Measurements from ENCODE around the gene FOXK2.
"Not testable (repeated sequence)": the region's sequence is repeated elsewhere in the genome, so short reads cannot be mapped to it uniquely, and the experiment has no call there.

FOXK2 gene

DNA sequence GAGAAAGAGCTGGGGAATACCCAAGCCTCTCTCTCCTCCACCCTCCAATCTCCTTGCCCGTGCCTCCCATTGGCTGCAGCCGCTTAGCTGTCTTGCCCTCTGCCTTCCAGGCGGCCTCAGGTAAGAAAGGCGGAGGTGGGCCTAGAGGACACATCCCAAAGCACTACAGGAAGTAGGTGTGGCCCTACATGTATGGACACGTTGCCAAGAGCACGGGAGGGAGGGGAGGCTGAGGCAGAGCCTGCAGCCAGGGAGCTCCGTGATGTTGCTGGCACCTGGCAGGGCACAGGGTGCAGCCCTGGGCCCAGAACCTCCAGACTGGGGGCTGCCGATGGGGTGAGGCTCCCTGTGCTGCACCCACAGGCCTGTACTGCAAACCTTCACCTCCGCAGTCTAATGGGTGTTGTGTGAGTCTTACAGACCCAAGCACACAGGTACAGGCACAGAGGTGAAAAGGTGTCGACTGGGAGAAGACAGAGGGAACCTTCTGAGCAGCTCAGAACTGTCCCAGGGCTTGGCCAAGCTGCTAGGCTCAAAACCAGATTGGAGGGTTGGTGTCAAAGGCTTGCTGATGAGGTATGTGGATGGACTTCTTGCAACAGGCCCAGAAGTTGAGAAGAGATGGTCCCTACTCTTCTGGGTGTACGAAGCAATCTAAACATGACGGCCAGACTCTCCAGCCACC lies 23.5 kb upstream of the FOXK2 start:
- no peak for DNase-seq

DNA sequence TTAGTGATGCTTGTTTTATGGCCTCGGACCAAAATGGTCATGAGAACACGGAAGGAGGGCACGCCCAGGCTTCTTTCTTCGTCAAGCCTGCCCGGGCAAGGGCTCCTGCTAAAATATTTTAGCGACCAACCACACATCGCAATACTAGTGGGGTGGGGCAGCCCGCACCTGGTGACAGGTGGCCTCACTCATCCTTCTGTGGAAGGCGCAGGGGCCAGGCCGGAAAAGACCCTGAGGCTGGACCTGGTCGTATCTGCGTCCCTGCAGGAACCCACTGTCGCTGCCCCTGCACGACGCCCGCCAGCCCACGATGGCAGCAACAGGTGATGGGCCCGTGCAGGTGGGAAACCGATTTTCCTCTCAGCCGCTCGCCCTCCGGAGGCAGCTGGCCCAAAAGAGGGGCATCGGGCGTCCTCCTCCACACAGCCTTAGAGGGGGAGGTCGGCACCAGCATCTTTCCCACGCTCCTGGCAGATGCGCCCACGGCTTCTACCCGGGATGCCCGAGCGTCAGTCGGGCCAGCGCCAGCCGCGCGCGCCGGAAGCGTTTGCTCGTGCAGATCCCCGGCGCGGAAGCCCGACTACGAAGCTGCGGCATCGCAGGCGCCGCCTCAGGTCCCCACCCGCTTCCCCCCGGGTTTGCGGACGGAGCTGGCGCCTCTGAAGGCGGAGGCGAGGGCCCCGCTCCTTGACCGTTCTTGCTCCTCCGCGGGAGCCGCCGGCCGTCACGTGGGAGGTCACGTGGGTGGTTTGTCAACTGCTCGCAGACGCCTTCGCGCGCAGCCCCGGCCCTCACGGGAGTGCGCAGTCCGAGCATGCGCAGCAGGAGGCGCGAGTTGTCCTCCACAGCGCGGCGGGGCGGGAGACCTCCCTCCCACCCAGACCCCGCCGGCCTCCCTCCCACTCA lies 22.8 kb upstream of the FOXK2 start:
- peak; percentile 94 for DNase-seq

DNA sequence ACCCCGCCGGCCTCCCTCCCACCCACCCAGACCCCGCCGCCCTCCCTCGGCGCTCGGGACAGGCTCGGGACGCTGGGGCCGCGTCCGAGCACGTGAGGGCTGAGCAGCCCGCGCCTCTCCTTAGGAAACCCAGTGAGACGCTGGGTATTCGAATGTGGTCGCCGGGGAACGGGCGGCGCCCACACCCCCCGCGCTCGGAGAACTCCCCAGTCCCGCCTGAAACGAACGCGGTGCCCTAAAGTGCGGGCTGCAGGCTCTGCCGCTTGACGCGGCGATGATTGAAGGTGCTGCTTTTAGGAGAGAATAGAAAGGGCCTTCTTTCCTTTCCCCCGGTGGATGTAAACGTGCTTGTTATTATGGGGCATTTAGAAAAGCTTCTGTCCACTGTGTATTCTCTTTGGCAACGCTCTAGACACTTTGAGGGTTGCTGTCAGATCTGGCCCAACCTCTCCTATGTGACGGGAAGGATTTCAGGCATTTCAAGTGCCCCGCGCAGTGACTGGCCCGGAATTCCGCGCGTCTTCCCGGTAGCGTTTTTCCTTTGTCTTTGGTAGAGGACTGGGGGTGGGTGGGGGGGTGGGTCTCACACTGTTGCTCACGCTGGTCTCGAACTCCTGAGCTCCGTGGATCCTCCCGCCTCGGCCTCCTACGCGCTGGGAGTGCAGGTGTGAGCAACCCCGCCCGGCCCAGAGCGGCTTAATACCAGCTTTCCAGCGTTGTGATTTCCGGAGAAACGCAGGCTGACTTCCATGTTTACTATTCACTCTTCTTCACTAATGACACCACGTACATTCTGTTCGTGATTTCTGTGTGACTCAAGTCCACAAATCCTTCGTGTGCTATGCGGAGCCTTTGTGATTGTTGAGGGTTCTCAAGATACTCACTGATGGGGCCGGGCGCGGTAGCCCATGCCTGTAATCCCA lies 21.8 kb upstream of the FOXK2 start:
- peak; percentile 60 for DNase-seq

DNA sequence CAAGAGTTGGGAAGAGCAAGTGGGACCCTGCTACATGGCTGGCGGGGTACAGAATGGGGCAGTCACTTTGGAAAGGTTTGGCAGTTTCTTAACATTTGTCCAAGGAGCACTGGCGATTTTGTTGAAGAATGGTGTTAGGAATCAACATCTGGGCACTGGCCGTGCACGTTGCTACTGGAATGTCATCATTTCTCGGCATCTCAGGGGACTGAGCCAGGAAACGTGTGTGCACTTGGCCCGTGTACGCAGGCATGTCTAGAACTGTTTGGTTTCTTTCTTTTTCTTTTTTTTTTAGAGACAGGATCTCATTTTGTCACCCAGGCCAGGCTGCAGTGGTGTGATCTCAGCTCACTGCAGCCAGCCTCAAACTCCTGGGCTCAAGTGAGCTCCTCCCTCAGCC lies 17.3 kb upstream of the FOXK2 start:
- DNase-seq: no peak

DNA sequence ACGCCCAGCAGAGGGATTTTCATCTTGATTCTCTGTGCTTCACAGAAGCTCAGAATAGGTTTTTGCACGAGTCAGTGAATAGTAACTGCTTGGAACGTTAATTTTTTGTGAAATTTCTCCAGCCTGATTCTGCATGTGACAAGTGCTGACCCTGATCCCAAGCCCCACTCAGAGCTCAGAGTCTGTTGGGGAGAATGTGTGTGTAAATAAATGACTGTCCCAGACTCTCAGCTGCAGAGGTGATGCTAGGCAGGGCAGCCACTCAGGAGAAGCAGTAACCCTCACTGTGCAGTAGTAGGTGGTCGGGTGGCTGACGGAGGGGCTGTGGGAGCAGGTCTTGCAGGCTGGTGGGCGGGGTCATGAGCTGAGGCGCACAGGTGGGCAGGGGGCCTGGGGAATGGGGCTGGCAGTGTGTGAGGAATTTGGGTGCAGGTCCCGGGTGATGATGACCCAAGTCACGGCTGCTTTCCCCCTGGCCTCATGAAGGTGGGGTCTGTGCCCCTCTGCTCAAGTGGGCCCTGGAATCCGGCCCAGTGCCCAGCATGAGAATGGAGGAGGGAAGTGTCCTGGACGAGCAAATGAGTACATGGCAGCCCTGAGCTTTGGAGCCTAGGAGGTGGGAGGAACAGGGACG lies 16.3 kb upstream of the FOXK2 start:
- DNase-seq: no peak

DNA sequence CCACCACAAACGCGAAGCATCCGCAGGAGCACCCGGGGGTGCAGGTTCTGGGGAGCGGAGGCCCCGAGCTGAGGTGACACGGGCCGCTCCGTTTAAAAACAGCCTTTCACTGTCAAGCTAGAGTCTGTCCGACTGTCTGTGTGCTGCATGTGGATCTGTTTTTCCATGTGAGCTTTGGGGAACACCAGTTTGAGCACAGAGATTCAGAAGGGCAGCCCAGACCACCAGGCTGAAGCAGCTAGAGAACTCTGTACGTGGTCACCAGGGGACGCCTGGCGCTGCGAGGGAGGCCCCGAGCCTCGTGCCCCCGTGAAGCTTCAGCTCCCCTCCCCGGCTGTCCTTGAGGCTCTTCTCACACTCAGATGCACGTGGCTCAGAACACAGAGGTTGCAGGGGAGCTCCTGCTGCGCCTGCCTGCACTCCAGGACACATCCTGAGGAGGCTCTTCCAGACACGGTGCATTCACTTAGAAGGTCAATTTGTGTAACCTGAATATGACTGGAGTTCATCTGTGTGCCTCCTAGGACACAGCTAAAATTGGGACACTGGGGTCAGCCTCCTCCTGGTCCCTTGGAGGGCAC lies 15.7 kb upstream of the FOXK2 start:
- DNase-seq: no peak

DNA sequence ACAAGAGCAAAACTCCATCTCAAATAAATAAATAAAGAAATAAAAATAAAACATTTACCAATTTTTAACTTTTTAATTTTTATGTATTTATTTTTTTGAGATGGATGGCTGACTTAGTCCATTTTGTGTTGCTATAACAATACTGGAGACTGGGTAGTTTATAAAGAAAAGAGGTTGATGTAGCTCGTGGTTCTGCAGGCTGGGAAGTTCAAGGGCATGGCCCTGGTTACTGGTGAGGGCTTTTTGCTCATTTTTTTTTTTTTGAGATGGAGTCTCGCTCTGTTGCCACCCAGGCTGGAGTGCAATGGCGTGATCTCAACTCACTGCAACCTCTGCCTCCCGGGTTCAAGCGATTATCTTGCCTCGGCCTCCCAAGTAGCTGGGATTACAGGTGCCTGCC lies 14.2 kb upstream of the FOXK2 start:
- no peak for DNase-seq

DNA sequence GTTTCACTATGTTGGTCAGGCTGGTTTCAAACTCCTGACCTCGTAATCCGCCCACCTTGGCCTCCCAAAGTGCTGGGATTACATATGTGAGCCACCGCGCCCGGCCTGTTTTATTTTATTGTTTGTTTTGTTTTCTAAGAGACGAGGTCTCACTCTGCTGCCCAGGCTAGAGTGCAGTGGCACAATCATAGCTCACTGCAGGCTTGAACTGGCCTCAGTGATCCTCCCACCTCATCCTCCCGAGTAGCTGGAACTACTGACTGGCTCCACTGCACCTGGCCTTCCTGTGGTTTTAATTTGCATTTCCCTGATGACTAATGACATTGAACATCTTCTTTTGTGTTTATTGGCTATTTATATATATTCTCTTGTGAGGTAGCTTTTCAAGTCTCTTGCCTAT lies 13.1 kb upstream of the FOXK2 start:
- not testable (repeated sequence) for DNase-seq

DNA sequence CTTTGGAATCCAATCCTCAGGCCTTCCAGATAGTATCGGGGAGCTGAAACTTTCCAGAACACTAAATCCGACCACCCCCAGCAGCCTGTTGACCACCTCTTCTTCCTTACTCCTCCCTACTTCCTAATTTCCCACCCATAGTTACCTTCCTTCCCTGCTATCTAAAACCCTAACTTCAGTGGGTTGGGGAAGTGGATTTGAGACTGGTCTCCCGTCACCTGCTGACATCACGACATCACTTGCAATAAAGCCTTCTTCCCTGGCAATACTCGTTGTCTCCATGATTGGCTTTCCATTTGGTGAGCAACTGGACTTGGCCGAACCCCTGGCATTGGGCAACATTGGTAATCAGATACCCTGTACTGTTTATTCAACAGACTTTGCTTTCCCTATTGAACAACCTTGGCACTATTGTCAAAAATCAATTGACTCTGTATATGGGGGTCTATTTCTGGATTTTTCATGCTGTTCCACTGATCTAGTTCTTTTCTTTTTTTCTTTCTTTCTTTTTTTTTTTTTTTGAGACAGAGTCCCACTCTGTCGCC lies 11.8 kb upstream of the FOXK2 start:
- no peak for DNase-seq

DNA sequence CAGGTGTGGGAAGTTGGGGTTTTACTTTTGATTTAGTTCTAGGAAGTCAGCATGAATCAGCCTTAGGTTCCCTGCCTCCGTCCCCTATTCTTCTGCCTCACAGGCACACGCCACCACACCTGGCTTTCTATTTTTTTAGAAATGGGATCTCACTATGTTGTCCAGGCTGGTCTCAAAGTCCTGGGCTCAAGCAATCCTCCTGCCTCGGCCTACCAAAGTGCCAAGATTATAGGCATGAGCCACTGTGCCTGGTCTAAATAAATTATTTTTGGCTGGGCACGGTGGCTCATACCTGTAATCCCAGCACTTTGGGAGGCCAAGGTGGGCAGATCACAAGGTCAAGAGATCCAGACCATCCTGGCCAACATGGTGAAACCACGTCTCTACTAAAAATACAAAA lies 7.9 kb upstream of the FOXK2 start:
- not testable (repeated sequence) for DNase-seq

DNA sequence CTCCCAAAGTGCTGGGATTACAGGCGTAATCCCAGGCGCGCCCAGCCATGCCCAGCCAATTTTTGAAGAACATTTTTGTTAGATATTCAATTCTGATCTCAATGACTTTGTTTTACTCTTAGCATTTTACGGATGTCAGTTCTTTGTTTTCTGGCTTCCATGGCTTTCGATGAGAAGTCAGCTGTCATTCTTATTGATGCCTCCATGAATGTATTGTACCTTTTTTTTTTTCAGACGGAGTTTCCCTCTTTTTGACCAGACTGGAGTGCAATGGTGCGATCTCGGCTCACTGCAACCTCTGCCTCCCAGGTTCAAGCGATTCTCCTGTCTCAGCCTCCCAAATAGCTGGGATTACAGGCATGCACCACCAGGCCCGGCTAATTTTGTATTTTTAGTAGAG lies 5.7 kb upstream of the FOXK2 start:
- not testable (repeated sequence) for DNase-seq

DNA sequence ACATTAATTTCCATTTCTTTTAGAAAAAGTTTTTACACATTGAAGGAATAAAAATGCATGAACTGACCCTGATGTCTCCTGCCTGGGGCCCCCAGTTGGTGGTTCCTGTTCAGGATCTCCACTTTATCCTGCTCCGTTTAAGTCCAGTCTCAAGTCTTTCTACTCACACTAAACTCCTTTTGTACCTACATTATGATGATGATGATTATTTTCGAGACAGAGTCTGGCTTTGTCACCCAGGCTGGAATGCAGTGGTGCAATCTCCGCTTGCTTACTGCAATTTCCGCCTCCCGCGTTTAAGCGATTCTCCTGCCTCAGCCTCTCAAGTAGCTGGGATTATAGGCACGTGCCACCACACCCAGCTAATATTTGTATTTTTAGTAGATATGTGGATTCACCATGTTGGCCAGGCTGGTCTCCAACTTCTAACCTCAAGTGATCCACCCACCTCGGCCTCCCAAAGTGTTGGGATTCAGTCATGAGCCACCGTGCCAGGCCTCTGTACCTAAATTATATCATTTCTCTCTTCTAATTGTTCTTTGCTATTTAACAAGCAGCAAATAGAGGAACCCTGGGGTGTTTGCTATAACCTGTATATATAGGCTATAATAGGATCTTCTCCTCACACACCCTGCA lies 2.2 kb upstream of the FOXK2 start:
- no peak for DNase-seq

DNA sequence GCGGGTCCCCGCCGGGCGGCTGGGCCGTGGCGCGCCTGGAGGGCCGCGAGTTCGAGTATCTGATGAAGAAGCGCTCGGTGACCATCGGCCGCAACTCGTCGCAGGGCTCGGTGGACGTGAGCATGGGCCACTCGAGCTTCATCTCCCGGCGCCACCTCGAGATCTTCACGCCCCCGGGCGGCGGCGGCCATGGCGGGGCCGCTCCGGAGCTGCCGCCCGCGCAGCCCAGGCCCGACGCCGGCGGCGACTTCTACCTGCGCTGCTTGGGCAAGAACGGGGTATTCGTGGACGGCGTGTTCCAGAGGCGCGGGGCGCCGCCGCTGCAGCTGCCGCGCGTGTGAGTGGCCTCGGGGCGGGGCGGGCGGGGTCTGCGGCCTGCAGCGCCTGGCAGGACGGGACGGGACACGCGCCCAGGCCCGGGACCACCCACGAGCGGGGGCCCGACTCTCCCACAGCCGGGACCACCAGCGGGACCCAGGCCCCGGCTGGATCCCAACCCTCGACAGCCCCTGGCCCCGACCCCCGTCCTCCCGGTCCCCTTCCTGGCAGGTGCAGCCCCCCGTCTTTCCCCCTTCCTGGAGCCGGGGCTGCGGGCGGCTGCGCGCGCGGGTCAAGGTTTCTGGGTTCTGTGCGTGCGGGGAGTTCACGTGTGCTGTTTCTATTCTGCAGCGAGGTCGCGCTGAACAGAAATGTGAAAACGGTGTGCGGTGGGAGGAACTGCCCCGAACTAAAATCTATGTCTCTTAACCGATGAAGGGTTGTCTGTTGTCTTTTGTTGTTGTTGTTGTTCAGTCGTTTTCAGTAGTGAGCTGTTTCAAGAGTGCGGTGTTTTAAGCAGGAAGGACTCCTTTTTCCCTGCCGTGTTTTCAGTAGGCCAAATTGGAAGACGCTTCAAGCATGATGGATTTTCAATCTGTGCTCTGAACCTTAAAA lies 705 bp downstream of the FOXK2 start:
- DNase-seq: no peak

DNA sequence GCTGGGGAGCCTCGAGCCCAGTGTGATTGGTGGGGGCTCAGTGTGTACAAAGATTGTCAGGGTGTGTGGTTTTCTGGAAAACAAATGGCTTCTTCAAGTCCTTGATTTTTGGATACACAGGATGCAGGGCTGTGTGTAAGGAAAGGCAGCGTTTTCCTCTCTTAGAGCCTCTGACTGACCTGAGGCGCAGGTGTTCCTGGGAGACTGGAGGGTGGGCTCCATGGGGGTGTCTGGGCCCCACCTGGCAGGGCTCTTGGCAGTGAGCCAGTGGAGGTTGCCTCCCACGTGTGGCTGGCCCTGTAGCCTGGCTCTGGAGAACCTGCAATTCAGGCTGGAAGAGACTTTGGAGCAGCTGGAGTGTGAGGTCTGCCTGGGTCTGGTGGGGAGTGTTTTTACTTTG lies 5.0 kb downstream of the FOXK2 start:
- no peak for DNase-seq

DNA sequence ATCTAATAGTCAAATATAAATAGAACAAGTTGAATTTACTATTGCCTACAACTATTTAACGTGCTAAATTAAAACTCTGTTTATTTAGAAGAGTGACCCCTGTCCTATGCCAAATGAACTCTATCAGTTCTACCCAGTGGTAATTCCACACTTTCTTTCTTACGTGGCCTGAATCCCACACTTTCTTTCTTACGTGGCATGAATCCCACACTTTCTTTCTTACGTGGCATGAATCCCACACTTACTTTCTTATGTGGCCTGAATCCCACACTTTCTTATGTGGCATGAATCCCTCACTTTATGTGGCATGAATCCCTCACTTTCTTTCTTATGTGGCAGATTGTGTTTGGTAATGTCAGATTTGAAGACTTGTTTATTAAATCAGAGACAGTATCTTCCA lies 6.2 kb downstream of the FOXK2 start:
- no peak for DNase-seq

DNA sequence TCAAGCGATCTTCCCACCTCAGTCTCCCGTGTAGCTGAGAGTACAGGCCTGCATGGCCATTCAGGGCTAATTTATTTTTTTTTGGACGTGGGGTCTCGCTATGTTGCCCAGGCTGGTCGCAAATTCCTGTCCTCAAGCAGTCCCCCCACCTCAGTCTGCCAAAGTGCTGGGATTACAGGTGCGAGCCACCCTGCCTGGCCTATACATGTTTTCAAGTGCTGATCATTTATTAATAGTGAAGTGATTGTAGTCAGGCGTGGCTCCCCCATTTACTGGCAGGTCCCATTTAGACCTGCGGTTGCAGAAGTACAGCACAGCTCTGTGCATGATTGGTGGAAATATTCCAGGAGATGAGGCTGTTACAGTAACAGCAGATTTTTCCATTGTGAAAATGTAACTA lies 8.4 kb downstream of the FOXK2 start:
- no peak for DNase-seq

DNA sequence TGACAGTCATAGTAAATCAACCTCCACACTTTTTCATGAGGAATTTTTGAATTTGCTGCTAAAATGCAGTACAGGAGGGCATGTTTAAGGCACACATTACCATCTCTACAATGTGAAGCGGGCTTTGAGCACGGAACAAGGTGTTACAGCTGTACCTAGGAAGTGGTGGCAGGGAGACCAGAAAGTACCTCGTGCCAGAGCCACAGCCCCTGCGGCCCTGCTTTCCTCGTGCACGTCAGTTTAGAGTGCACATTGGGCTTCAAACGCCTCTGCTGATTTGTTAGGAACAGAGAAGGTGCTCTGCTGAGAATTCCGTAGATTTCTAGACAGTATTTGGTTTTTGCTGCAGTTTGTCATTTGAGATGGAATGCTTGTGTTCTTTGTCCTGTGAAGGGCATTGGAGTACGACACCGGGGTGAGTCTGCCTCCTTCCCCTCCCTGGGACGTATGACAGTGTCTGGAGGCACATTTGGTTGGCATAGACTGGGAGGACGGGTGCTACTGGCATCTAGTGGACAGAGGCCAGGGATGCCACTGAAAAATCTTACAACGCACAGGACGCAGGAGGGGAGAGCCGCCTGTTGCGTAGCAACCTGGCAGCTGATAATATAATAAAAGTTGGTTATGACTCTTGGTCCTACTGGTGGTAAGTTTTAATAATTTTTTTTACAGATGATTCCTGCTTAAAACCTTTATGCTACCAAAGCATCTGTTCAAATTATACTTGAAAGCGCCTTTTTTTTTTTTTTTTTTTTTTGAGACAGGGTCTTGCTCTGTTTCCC lies 9.1 kb downstream of the FOXK2 start:
- DNase-seq: peak; percentile 49

DNA sequence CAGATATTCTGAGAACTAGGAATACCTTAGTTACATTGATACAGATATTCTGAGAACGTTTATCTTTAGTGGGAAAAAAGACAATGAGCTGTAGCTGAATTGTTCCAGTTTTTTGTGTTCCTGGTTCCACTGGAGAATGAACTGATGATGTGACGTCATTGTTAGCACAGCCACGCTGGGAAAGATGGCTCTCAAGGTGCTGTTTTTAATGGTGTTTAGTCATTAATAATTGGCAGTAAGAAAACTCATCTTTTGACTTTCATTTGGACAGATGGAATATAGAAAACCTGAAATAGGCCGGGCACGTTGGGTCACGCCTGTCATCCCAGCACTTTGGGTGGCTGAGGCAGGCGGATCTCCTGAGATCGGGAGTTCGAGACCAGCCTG lies 10.4 kb downstream of the FOXK2 start:
- no peak for DNase-seq

DNA sequence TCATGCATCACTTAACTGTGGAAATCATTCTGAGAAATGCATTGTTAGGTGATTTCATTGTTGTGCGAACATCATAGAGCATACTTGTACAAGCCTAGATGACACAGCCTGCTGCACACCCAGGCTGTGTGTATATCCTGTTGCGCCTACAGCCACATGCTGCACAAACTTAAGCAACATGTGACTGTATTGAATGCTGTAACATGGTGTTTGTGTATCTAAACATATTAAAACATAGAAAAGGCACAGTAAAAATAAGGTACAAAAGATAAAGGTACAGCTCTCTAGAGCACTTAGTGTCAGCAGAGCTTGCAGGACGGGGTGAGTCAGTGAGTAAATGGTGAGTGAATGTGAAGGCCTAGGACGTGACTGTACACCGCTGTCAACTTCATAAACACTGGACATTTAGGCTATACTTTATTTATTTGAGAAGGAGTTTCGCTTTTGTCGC lies 11.9 kb downstream of the FOXK2 start:
- peak; percentile 38 for DNase-seq

Measured in fibroblast of skin of scalp (primary cell).